Heart left ventricle (tissue), 13 donors: ENCODE measurements around the gene CACNA1C.

ENCODE experiments used
- POLR2A ChIP-seq, 2 donors: fragments of 450-650 bp; IDR thresholded peaks; one replicate each; pipeline ENCODE4 v1.6.1; 2017; ENCODE audit warnings: antibody characterized with exemption in 2 of 2, mild to moderate bottlenecking in 2 of 2, moderate library complexity in 2 of 2
- TF ChIP-seq, protein P1 (sequence below), 12 donors: fragments of 200-600 bp; sonication (generic) in 4 of 12; IDR thresholded peaks; one replicate each; pipeline versions ENCODE4 v1.5.0 to v1.8.0; 2018 to 2022; ENCODE audit warnings: antibody characterized with exemption in 12 of 12, mild to moderate bottlenecking in 5 of 12
- donor health status: ischemic (EF 13 %, LVEDD 7.1; RV severe dilation, severe dysfunction).
- donor health status: DM: no; HTN: yes; CAD: no.
- donor health status: DM: no; HTN: no; CAD: no.
- donor health status: ischemic (EF 25% LVEDD 6.9; RV normal size, moderate dysfunction).
- donor health status: ischemic (EF 25% LVEDD 5.7; RV mildly dilated, moderate dysfunction).
- donor health status: ischemic (EF 35%, LVEDD 5.7; RV mildly dilated, moderate dysfunction).
- donor health status: nonischemic (EF 11% LVEDD 7.7; RV severe dilation, severe dysfunction).
- donor health status: DM: yes; HTN: yes; CAD: no.
- donor health status: PGD.
- donor health status: ischemic (EF 29% LVEDD 5.4; RV normal size, mild dysfunction).
- donor health status: nonischemic (EF 23%, LVEDD 6.1; RV moderate dilation, normal function).

- TF ChIP-seq, protein P1, sequence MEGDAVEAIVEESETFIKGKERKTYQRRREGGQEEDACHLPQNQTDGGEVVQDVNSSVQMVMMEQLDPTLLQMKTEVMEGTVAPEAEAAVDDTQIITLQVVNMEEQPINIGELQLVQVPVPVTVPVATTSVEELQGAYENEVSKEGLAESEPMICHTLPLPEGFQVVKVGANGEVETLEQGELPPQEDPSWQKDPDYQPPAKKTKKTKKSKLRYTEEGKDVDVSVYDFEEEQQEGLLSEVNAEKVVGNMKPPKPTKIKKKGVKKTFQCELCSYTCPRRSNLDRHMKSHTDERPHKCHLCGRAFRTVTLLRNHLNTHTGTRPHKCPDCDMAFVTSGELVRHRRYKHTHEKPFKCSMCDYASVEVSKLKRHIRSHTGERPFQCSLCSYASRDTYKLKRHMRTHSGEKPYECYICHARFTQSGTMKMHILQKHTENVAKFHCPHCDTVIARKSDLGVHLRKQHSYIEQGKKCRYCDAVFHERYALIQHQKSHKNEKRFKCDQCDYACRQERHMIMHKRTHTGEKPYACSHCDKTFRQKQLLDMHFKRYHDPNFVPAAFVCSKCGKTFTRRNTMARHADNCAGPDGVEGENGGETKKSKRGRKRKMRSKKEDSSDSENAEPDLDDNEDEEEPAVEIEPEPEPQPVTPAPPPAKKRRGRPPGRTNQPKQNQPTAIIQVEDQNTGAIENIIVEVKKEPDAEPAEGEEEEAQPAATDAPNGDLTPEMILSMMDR (IDR thresholded peaks at IDR 0.05), result no peak
- TF ChIP-seq POLR2A (IDR thresholded peaks at IDR 0.05), result no peak
Measured at GRCh38 chr12:2287589-2287988, 234.8 kb downstream of the CACNA1C start.
